Measurements from ENCODE around the gene HMCN2. TPM values are rescaled to one million over a fixed set of nuclear protein-coding genes. Genes with fewer than 3 reads are reported as not detected.
A peak's percentile ranks its signal among the peaks of the same experiment; 100 is the strongest.

Gene HMCN2
- total and polyA plus RNA-seq, 2 experiments from 2014 or later, result 0.50 to 0.54 TPM

DNA sequence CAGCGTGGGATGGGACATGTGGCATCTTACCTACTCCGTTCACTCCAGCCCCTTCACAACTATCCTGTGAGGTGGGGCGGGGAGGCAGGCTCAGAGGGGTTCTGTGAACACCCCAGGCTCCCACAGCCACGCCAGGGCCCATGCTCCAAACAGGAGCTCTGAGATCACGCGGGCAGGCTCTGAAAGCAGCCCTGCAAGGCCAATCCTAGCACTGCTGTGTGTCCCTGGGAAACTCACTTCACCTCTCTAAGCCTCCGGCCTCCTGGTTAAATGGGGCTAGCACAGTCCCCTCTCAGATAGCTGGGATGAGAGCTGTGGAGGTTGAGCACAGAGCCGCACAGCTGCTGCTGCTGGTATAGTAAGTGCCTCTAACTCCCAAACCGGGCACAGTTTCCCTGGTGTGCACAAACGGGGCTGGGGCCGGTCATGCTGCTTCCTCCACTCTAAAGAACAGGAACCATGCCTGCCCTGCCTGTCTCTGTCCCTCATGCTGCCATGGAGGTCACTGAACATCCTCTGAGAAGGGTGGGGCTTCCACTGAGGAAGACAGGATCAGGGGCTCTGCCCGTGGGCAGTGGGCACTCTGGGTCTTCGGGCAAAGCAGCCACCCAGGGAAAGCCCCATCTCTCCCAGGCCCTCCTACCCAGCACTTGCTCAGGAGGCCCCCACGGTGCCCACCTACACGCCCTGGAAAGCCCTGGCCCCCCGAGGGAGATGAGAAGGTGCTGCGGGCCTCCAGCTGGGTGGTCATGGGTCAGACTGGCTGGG is 166.2 kb downstream of the HMCN2 start:
- no peaks in the 10 kb centered on the region for H3K9me3 ChIP-seq (ENCODE audit: low read depth)
- no peak overlapping the region for H3K4me3 ChIP-seq
- DNase-seq (ENCODE audit: low spot score), result no peak
- no peaks in the 10 kb centered on the region for H4K20me1 ChIP-seq (ENCODE audit: insufficient read depth, poor library complexity, severe bottlenecking)
- H3K27ac ChIP-seq, result no peak overlapping the region
- TF ChIP-seq, protein P1, sequence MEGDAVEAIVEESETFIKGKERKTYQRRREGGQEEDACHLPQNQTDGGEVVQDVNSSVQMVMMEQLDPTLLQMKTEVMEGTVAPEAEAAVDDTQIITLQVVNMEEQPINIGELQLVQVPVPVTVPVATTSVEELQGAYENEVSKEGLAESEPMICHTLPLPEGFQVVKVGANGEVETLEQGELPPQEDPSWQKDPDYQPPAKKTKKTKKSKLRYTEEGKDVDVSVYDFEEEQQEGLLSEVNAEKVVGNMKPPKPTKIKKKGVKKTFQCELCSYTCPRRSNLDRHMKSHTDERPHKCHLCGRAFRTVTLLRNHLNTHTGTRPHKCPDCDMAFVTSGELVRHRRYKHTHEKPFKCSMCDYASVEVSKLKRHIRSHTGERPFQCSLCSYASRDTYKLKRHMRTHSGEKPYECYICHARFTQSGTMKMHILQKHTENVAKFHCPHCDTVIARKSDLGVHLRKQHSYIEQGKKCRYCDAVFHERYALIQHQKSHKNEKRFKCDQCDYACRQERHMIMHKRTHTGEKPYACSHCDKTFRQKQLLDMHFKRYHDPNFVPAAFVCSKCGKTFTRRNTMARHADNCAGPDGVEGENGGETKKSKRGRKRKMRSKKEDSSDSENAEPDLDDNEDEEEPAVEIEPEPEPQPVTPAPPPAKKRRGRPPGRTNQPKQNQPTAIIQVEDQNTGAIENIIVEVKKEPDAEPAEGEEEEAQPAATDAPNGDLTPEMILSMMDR (IDR thresholded peaks at IDR 0.05; ENCODE audit: poor library complexity), result no peak
- no peak for TF ChIP-seq EZH2phosphoT487 (IDR thresholded peaks at IDR 0.05; ENCODE audit: low read depth, severe bottlenecking, unreplicated experiment)
- no peak for TF ChIP-seq EZH2 (IDR thresholded peaks at IDR 0.05; ENCODE audit: borderline replicate concordance)
- peaks cover 12% of the 10 kb centered on the region for H3K4me1 ChIP-seq (ENCODE audit: insufficient read depth)
- no peaks in the 10 kb centered on the region for H3K79me2 ChIP-seq
- no peaks in the 10 kb centered on the region for H3K9me2 ChIP-seq (replicated peaks; ENCODE audit: insufficient read depth)
- WGBS (ENCODE audit: low lambda C conversion rate, missing lambda C conversion rate), result 92% methylated on average over 17 of the region's 17 CpGs
- H2AFZ ChIP-seq, result no peak overlapping the region
- H3K27me3 ChIP-seq, result peaks cover 23% of the 10 kb centered on the region
- H3K36me3 ChIP-seq (replicated peaks; ENCODE audit: insufficient read depth, low read depth), result no peaks in the 10 kb centered on the region
- H3K4me2 ChIP-seq, result no peak overlapping the region

DNA sequence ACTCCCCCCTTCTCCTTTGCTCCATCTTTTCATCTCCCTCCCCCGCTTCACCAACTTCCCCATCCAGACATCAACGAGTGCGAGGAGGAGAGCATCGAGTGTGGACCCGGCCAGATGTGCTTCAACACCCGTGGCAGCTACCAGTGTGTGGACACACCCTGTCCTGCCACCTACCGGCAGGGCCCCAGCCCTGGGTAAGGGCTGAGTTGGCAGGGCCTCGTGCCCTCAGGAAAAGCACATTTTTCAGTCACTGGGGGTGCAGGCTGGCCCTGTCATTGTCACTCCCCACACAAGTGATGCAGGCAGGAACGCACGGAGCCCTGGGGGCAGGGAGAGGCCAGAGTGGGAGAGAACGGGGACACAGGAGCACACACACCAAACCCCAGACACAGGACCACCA is 166.8 kb downstream of the HMCN2 start:
- H3K27me3 ChIP-seq, result peaks cover 23% of the 10 kb centered on the region

DNA sequence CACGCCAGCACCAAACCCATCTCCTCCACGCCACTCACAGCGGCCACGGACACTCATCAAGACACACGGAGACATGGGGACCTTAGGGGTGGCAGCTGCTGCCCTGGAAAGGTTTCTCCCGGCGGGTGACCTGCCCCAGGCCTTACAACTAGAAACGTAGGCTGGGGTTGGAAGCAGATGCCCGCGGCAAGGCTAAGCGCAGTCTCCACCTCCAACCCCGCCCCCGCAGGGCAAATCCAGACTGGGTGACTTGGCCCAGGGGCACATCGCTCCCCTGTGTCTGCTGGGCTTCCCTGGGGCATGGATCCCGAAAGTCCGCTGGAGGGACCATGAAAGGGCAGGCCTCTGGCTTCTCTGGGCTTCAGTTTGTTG is 167.2 kb downstream of the HMCN2 start:
- Histone ChIP-seq H3K4me2 (peak overlapping the region; percentile 97), H2AFZ (peak overlapping the region; percentile 66), H3K27me3 (peaks cover 23% of the 10 kb centered on the region), H3K27ac (no peak overlapping the region), H3K9me3 (ENCODE audit: low read depth) (no peaks in the 10 kb centered on the region), H4K20me1 (ENCODE audit: insufficient read depth, poor library complexity, severe bottlenecking) (no peaks in the 10 kb centered on the region), H3K79me2 (no peaks in the 10 kb centered on the region), H3K9me2 (replicated peaks; ENCODE audit: insufficient read depth) (no peaks in the 10 kb centered on the region), H3K4me1 (ENCODE audit: insufficient read depth) (peaks cover 12% of the 10 kb centered on the region), H3K36me3 (replicated peaks; ENCODE audit: insufficient read depth, low read depth) (no peaks in the 10 kb centered on the region), H3K4me3 (no peak overlapping the region)
- DNase-seq (ENCODE audit: low spot score), result no peak
- no peak for TF ChIP-seq EZH2phosphoT487 (IDR thresholded peaks at IDR 0.05; ENCODE audit: low read depth, severe bottlenecking, unreplicated experiment)
- TF ChIP-seq, protein P1 (IDR thresholded peaks at IDR 0.05; ENCODE audit: poor library complexity), result no peak
- no peak for TF ChIP-seq EZH2 (IDR thresholded peaks at IDR 0.05; ENCODE audit: borderline replicate concordance)
- 67% methylated on average over 16 of the region's 16 CpGs for WGBS (ENCODE audit: low lambda C conversion rate, missing lambda C conversion rate)

More for the DNA sequence above, 166.8 kb downstream of the HMCN2 start:
- no peak overlapping the region for H3K4me3 ChIP-seq
- no peak overlapping the region for H3K4me2 ChIP-seq
- no peaks in the 10 kb centered on the region for H4K20me1 ChIP-seq (ENCODE audit: insufficient read depth, poor library complexity, severe bottlenecking)
- no peak overlapping the region for H2AFZ ChIP-seq
- H3K9me2 ChIP-seq (replicated peaks; ENCODE audit: insufficient read depth), result no peaks in the 10 kb centered on the region
- no peaks in the 10 kb centered on the region for H3K9me3 ChIP-seq (ENCODE audit: low read depth)
- 84% methylated on average over 11 of the region's 11 CpGs for WGBS (ENCODE audit: low lambda C conversion rate, missing lambda C conversion rate)
- DNase-seq (ENCODE audit: low spot score), result no peak
- no peaks in the 10 kb centered on the region for H3K79me2 ChIP-seq
- H3K36me3 ChIP-seq (replicated peaks; ENCODE audit: insufficient read depth, low read depth), result no peaks in the 10 kb centered on the region
- TF ChIP-seq EZH2 (IDR thresholded peaks at IDR 0.05; ENCODE audit: borderline replicate concordance), result no peak
- no peak overlapping the region for H3K27ac ChIP-seq
- H3K4me1 ChIP-seq (ENCODE audit: insufficient read depth), result peaks cover 12% of the 10 kb centered on the region

DNA sequence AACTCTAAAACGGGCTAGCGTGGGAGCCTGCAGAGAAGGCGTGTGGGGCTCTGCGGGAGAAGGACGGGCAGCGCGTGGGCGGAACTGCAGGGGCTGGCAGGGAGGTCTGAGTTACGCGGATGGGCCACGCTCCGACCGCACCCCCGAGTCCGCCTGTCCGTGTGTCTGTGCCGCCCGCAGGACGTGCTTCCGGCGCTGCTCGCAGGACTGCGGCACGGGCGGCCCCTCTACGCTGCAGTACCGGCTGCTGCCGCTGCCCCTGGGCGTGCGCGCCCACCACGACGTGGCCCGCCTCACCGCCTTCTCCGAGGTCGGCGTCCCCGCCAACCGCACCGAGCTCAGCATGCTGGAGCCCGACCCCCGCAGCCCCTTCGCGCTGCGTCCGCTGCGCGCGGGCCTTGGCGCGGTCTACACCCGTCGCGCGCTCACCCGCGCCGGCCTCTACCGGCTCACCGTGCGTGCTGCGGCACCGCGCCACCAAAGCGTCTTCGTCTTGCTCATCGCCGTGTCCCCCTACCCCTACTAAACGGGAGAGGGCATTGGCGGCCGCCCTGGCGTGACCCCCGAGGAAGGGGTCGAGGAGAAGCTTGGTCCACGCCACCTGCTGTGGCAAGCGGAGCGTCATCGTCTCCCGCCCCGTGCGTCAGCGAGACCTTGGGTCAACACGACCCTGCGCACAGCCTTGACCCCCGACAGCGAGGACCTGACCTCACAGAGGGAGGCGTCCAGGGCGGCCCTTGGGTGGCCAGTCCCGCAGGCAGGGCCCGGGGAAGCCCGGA is 167.8 kb downstream of the HMCN2 start:
- Histone ChIP-seq H3K9me3 (ENCODE audit: low read depth) (no peaks in the 10 kb centered on the region), H3K27me3 (peaks cover 23% of the 10 kb centered on the region), H3K4me3 (peak overlapping the region; percentile 33), H3K4me1 (ENCODE audit: insufficient read depth) (peaks cover 12% of the 10 kb centered on the region), H3K79me2 (no peaks in the 10 kb centered on the region), H3K9me2 (replicated peaks; ENCODE audit: insufficient read depth) (no peaks in the 10 kb centered on the region), H3K4me2 (peak overlapping the region; percentile 97), H3K36me3 (replicated peaks; ENCODE audit: insufficient read depth, low read depth) (no peaks in the 10 kb centered on the region), H4K20me1 (ENCODE audit: insufficient read depth, poor library complexity, severe bottlenecking) (no peaks in the 10 kb centered on the region), H3K27ac (no peak overlapping the region), H2AFZ (peak overlapping the region; percentile 83)
- TF ChIP-seq, protein P1 (IDR thresholded peaks at IDR 0.05; ENCODE audit: poor library complexity), result peak; percentile 50
- TF ChIP-seq EZH2phosphoT487 (IDR thresholded peaks at IDR 0.05; ENCODE audit: low read depth, severe bottlenecking, unreplicated experiment), result no peak
- peak; percentile 77 for TF ChIP-seq EZH2 (IDR thresholded peaks at IDR 0.05; ENCODE audit: borderline replicate concordance)
- DNase-seq (ENCODE audit: low spot score), result peak; percentile 79
- 6% methylated on average over 87 of the region's 92 CpGs for WGBS (ENCODE audit: low lambda C conversion rate, missing lambda C conversion rate)

Measured in hepatocyte (in vitro differentiated cells).